Ishikawa (cell line): ENCODE measurements around the gene CACNA2D3.

Experiments
- EP300 ChIP-seq: IDR thresholded peaks from 2 replicates; pipeline ENCODE4 v1.6.1; 2012; ENCODE audit warnings: borderline replicate concordance
- USF1 ChIP-seq: IDR thresholded peaks from 2 replicates; pipeline ENCODE4 v1.6.1; 2012

GRCh38 chr3:54262946-54263345 lies 140.6 kb downstream of the CACNA2D3 start:
- no peak for TF ChIP-seq USF1
- TF ChIP-seq EP300, result no peak
